KMS-11 (cell line): ENCODE data around the gene ATP5IF1.

ENCODE experiments used
- H2AFZ ChIP-seq: fragments of 200-600 bp; sonication (generic); 2 replicates; pipeline ENCODE4 v1.6.1; 2016; ENCODE audit warnings: antibody characterized with exemption, mixed run types, low read depth
- H3K27ac ChIP-seq: fragments of 200-600 bp; sonication (generic); 2 replicates; pipeline ENCODE4 v1.6.1; 2016; ENCODE audit warnings: mild to moderate bottlenecking, mixed run types
- H3K27me3 ChIP-seq: fragments of 200-600 bp; sonication (generic); 2 replicates; pipeline ENCODE4 v1.6.1; 2017; ENCODE audit warnings: mild to moderate bottlenecking, low read depth, mixed run types, moderate library complexity; ENCODE audit not compliant: insufficient read depth
- H3K36me3 ChIP-seq: fragments of 200-600 bp; sonication (generic); 2 replicates; pipeline ENCODE4 v1.6.1; 2017; ENCODE audit warnings: mild to moderate bottlenecking, mixed run types; ENCODE audit not compliant: insufficient read depth
- H3K4me1 ChIP-seq: fragments of 200-600 bp; sonication (generic); 2 replicates; pipeline ENCODE4 v1.6.1; 2016; ENCODE audit warnings: mild to moderate bottlenecking, low read depth, mixed run types; ENCODE audit not compliant: poor library complexity, severe bottlenecking
- H3K4me2 ChIP-seq: fragments of 200-600 bp; sonication (generic); 2 replicates; pipeline ENCODE4 v1.7.0; 2016; ENCODE audit warnings: mild to moderate bottlenecking, mixed run types
- H3K4me3 ChIP-seq: fragments of 200-600 bp; sonication (generic); IDR thresholded peaks from 2 replicates; pipeline ENCODE4 v1.6.1; 2017; ENCODE audit warnings: low read depth, low read length, mixed read lengths; ENCODE audit not compliant: insufficient read depth
- H3K79me2 ChIP-seq: fragments of 200-600 bp; sonication (generic); 2 replicates; pipeline ENCODE4 v1.6.1; 2016; ENCODE audit warnings: low read depth, mixed run types; ENCODE audit not compliant: insufficient read depth
- H3K9ac ChIP-seq: fragments of 200-600 bp; sonication (generic); 2 replicates; pipeline ENCODE4 v1.6.1; 2016; ENCODE audit warnings: mild to moderate bottlenecking, mixed run types
- H4K20me1 ChIP-seq: fragments of 200-600 bp; sonication (generic); 2 replicates; pipeline ENCODE4 v1.6.1; 2016; ENCODE audit warnings: mild to moderate bottlenecking, mixed run types; ENCODE audit not compliant: insufficient read depth
- CTCF ChIP-seq: fragments of 200-600 bp; sonication (generic); conservative IDR thresholded peaks from 2 replicates; pipeline ENCODE4 v1.6.1; 2017; ENCODE audit warnings: low read depth, mild to moderate bottlenecking, antibody characterized with exemption, low read length, moderate library complexity, mixed read lengths

The ATP5IF1 gene

GRCh38 chr1:28286111-28286510 lies 50.2 kb downstream of the ATP5IF1 start:
- Histone ChIP-seq H4K20me1 (no peaks in the 10 kb centered on the region), H3K79me2 (no peaks in the 10 kb centered on the region), H2AFZ (no peak overlapping the region), H3K27ac (no peak overlapping the region), H3K36me3 (no peaks in the 10 kb centered on the region), H3K4me1 (no peaks in the 10 kb centered on the region), H3K27me3 (no peaks in the 10 kb centered on the region), H3K9ac (no peak overlapping the region), H3K4me2 (no peak overlapping the region), H3K4me3 (no peak overlapping the region)
- no peak for TF ChIP-seq CTCF
